GM23338 (cell line): ENCODE data around the gene EML1. TPM values are rescaled to one million over a fixed set of nuclear protein-coding genes. Genes with fewer than 3 reads are reported as not detected.

Source experiments
- ATAC-seq: fragments of 200-7000 bp; cut with Tn5 transposase; 3 replicates; pipeline ENCODE4 v1.9.1; 2020
- DNase-seq: peaks from one replicate; pipeline ENCODE4 v3.0.0-alpha.2; 2015; ENCODE audit warnings: low spot score
- H2AFZ ChIP-seq: fragments of 200-600 bp; sonication (generic); 2 replicates; pipeline ENCODE4 v1.8.0; 2016; ENCODE audit warnings: antibody characterized with exemption, mild to moderate bottlenecking, moderate library complexity
- H3F3A ChIP-seq: fragments of 200-600 bp; sonication (generic); replicated peaks from 2 replicates; pipeline ENCODE4 v1.8.0; 2017; ENCODE audit warnings: antibody characterized with exemption, mixed run types, low read depth
- H3K27ac ChIP-seq: fragments of 200-600 bp; sonication (generic); 2 replicates; pipeline ENCODE4 v1.6.1; 2016; ENCODE audit warnings: low read depth
- H3K27me3 ChIP-seq: fragments of 200-600 bp; sonication (generic); 2 replicates; pipeline ENCODE4 v1.8.0; 2016; ENCODE audit warnings: mild to moderate bottlenecking, mixed run types, moderate library complexity; ENCODE audit not compliant: insufficient read depth
- H3K36me3 ChIP-seq: fragments of 200-600 bp; sonication (generic); 2 replicates; pipeline ENCODE4 v1.8.0; 2016; ENCODE audit warnings: mild to moderate bottlenecking; ENCODE audit not compliant: insufficient read depth
- H3K4me1 ChIP-seq: fragments of 200-600 bp; sonication (generic); 2 replicates; pipeline ENCODE4 v1.8.0; 2016; ENCODE audit warnings: mild to moderate bottlenecking, moderate library complexity; ENCODE audit not compliant: insufficient read depth
- H3K4me2 ChIP-seq: fragments of 200-600 bp; sonication (generic); 2 replicates; pipeline ENCODE4 v1.7.1; 2017; ENCODE audit warnings: mixed run types
- H3K4me3 ChIP-seq: fragments of 200-600 bp; sonication (generic); 2 replicates; pipeline ENCODE4 v1.6.1; 2016; ENCODE audit warnings: mixed run types
- H3K79me2 ChIP-seq: fragments of 200-600 bp; sonication (generic); replicated peaks from 2 replicates; pipeline ENCODE4 v1.8.0; 2017; ENCODE audit warnings: mild to moderate bottlenecking; ENCODE audit not compliant: insufficient read depth
- H3K9me2 ChIP-seq: fragments of 200-600 bp; sonication (generic); 2 replicates; pipeline ENCODE4 v1.8.0; 2017; ENCODE audit not compliant: insufficient read depth
- H4K20me1 ChIP-seq: fragments of 200-600 bp; sonication (generic); replicated peaks from 2 replicates; pipeline ENCODE4 v1.8.0; 2017; ENCODE audit warnings: mild to moderate bottlenecking; ENCODE audit not compliant: insufficient read depth
- H3K27ac Mint-ChIP-seq: 2 replicates; pipeline ENCODE4 v1.8.0; 2020; ENCODE audit warnings: inconsistent platforms, mild to moderate bottlenecking, moderate library complexity, mixed read lengths
- H3K27me3 Mint-ChIP-seq: 3 replicates; pipeline ENCODE4 v1.8.0; 2022; ENCODE audit warnings: low read depth, mild to moderate bottlenecking, moderate library complexity, mixed read lengths, inconsistent platforms; ENCODE audit not compliant: insufficient read depth, poor library complexity
- H3K36me3 Mint-ChIP-seq: 3 replicates; pipeline ENCODE4 v1.8.0; 2021; ENCODE audit warnings: low read depth, mild to moderate bottlenecking, inconsistent platforms, moderate library complexity, mixed read lengths
- H3K4me1 Mint-ChIP-seq: 3 replicates; pipeline ENCODE4 v1.8.0; 2020; ENCODE audit warnings: mild to moderate bottlenecking, inconsistent platforms, mixed read lengths
- H3K4me3 Mint-ChIP-seq: 3 replicates; pipeline ENCODE4 v1.8.0; 2021; ENCODE audit warnings: moderate library complexity, mild to moderate bottlenecking, inconsistent platforms, mixed read lengths
- H3K9me3 Mint-ChIP-seq: 3 replicates; pipeline ENCODE4 v1.8.0; 2020; ENCODE audit warnings: moderate library complexity, mild to moderate bottlenecking, inconsistent platforms, mixed read lengths
- CREB1 ChIP-seq: fragments of 250-450 bp; sonication (Bioruptor Pico); IDR thresholded peaks from 2 replicates; pipeline ENCODE4 v1.5.0; 2020; ENCODE audit warnings: low read depth, mild to moderate bottlenecking, moderate library complexity
- CTCF ChIP-seq, 2 experiments: fragments of 200-600 bp in 1 of 2; sonication (generic) in 1 of 2; conservative IDR thresholded peaks; 2 replicates each; pipeline versions ENCODE4 v1.5.1 to v1.6.1; 2016 to 2017; ENCODE audit warnings: antibody characterized with exemption in 2 of 2, low read depth in 2 of 2, mild to moderate bottlenecking in 2 of 2, moderate library complexity in 1 of 2
- ETS1 ChIP-seq: IDR thresholded peaks from 2 replicates; pipeline ENCODE4 v1.6.1; 2016; ENCODE audit warnings: antibody characterized with exemption
- EZH2 ChIP-seq: fragments of 200-600 bp; sonication (generic); IDR thresholded peaks from one replicate; pipeline ENCODE4 v1.8.0; 2017; ENCODE audit warnings: antibody characterized with exemption, mild to moderate bottlenecking, low read depth; ENCODE audit not compliant: unreplicated experiment
- EZH2phosphoT487 ChIP-seq: fragments of 200-600 bp; sonication (generic); IDR thresholded peaks from one replicate; pipeline ENCODE4 v1.8.1; 2018; ENCODE audit warnings: antibody characterized with exemption; ENCODE audit not compliant: unreplicated experiment
- JUNB ChIP-seq: IDR thresholded peaks from one replicate; pipeline ENCODE4 v1.6.1; 2016; ENCODE audit warnings: antibody characterized with exemption; ENCODE audit not compliant: unreplicated experiment
- NANOG ChIP-seq: IDR thresholded peaks from 2 replicates; pipeline ENCODE4 v1.6.1; 2016; ENCODE audit warnings: antibody characterized with exemption, borderline replicate concordance
- POLR2AphosphoS5 ChIP-seq: IDR thresholded peaks from 2 replicates; pipeline ENCODE4 v1.6.1; 2016; ENCODE audit warnings: antibody characterized with exemption, low read depth
- STAT1 ChIP-seq: IDR thresholded peaks from one replicate; pipeline ENCODE4 v1.6.1; 2016; ENCODE audit warnings: antibody characterized with exemption; ENCODE audit not compliant: unreplicated experiment
- ZNF114 ChIP-seq: fragments of 250-450 bp; sonication (Bioruptor Pico); IDR thresholded peaks from 2 replicates; pipeline ENCODE4 v1.5.0; 2020; ENCODE audit warnings: mild to moderate bottlenecking, moderate library complexity
- ZNF331 ChIP-seq: fragments of 250-450 bp; sonication (Bioruptor Pico); IDR thresholded peaks from 2 replicates; pipeline ENCODE4 v1.5.0; 2020; ENCODE audit warnings: low read depth, mild to moderate bottlenecking, moderate library complexity
- ZNF462 ChIP-seq: fragments of 250-450 bp; sonication (Bioruptor Pico); IDR thresholded peaks from 2 replicates; pipeline ENCODE4 v1.5.0; 2020; ENCODE audit warnings: mild to moderate bottlenecking, moderate library complexity
- polyA plus RNA-seq: library from polyadenylated mRNA; unstranded; fragments of >200 nt; fragmentation: Nextera tagmentation; extraction: Ambion mirVana; gene quantifications from 2 replicates; pipeline ENCODE4 v1.2.1, GENCODE V29; 2016
- total RNA-seq: library from RNA; depleted of rRNA; stranded (reverse); fragments of >200 nt; shearing (Covaris generic); gene quantifications from 2 replicates; pipeline ENCODE4 v1.2.3, GENCODE V29; 2014
- TF ChIP-seq, protein P1 (sequence below): IDR thresholded peaks from one replicate; pipeline ENCODE4 v1.6.1; 2018; ENCODE audit warnings: antibody characterized with exemption; ENCODE audit not compliant: unreplicated experiment

The EML1 gene
- total and polyA plus RNA-seq, 2 experiments from 2014 or later: 7.0 to 18.1 TPM

DNA sequence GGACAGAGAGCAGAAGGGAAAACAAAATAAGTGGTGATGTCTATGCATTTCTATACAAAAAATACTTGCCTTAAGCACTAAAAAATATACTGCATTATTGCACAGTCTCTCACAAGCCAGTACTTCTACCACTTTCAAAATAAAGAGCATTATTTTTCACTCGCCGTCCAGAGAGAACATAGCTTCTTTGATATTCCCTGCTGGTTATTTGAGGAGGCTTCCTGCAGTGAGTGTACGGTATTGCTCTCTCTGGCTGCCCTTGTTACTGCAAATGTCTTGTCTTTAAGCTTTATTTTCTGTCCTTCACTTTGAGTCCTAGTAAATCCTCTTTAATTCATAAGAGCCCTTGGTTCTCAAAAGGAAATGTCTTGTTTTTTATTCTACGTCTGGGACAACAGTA lies 81.1 kb downstream of the EML1 start:
- no peaks in the 10 kb centered on the region for H3K9me2 ChIP-seq
- H3K27me3 Mint-ChIP-seq: peaks cover 3% of the 10 kb centered on the region
- no peaks in the 10 kb centered on the region for H3K79me2 ChIP-seq
- H3K36me3 Mint-ChIP-seq: no peaks in the 10 kb centered on the region
- H3K4me2 ChIP-seq: no peak overlapping the region
- H3K27ac ChIP-seq: no peak overlapping the region
- H3K4me1 ChIP-seq: peaks cover 40% of the 10 kb centered on the region
- H3K9me3 Mint-ChIP-seq: no peaks in the 10 kb centered on the region
- H3F3A ChIP-seq: no peaks in the 10 kb centered on the region
- H3K4me3 Mint-ChIP-seq: no peak overlapping the region
- H3K27me3 ChIP-seq: no peaks in the 10 kb centered on the region
- no peak for TF ChIP-seq STAT1
- no peak for TF ChIP-seq ZNF331
- TF ChIP-seq EZH2phosphoT487: no peak
- TF ChIP-seq CREB1: no peak
- TF ChIP-seq ZNF114: no peak
- TF ChIP-seq NANOG: no peak
- TF ChIP-seq, protein P1, sequence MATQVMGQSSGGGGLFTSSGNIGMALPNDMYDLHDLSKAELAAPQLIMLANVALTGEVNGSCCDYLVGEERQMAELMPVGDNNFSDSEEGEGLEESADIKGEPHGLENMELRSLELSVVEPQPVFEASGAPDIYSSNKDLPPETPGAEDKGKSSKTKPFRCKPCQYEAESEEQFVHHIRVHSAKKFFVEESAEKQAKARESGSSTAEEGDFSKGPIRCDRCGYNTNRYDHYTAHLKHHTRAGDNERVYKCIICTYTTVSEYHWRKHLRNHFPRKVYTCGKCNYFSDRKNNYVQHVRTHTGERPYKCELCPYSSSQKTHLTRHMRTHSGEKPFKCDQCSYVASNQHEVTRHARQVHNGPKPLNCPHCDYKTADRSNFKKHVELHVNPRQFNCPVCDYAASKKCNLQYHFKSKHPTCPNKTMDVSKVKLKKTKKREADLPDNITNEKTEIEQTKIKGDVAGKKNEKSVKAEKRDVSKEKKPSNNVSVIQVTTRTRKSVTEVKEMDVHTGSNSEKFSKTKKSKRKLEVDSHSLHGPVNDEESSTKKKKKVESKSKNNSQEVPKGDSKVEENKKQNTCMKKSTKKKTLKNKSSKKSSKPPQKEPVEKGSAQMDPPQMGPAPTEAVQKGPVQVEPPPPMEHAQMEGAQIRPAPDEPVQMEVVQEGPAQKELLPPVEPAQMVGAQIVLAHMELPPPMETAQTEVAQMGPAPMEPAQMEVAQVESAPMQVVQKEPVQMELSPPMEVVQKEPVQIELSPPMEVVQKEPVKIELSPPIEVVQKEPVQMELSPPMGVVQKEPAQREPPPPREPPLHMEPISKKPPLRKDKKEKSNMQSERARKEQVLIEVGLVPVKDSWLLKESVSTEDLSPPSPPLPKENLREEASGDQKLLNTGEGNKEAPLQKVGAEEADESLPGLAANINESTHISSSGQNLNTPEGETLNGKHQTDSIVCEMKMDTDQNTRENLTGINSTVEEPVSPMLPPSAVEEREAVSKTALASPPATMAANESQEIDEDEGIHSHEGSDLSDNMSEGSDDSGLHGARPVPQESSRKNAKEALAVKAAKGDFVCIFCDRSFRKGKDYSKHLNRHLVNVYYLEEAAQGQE: no peak
- TF ChIP-seq POLR2AphosphoS5: no peak
- no peak for TF ChIP-seq ETS1
- no peak for TF ChIP-seq CTCF (conservative IDR thresholded peaks at IDR 0.05; ENCODE audit: low read depth in 2 of 2)
- TF ChIP-seq JUNB: no peak
- TF ChIP-seq ZNF462: no peak
- TF ChIP-seq EZH2: no peak
- peaks cover 53% of the 10 kb centered on the region for H3K4me1 Mint-ChIP-seq
- no peak overlapping the region for H2AFZ ChIP-seq
- no peak; the same call in 2 of the 3 replicates for ATAC-seq
- no peak overlapping the region for H3K27ac Mint-ChIP-seq
- no peak for DNase-seq
- H4K20me1 ChIP-seq: no peaks in the 10 kb centered on the region
- H3K4me3 ChIP-seq: no peak overlapping the region
- no peaks in the 10 kb centered on the region for H3K36me3 ChIP-seq
